Cerebellar cortex (tissue), 1 donor: ENCODE measurements around the gene CILP.
"Not testable (repeated sequence)": the region's sequence is repeated elsewhere in the genome, so short reads cannot be mapped to it uniquely, and the experiment has no call there.

Source experiments
- DNase-seq: peaks from one replicate; pipeline ENCODE4 v3.0.0-alpha.2; 2015; ENCODE audit warnings: low spot score

CILP gene

GRCh38 chr15:65210770-65211481 is at the start of gene CILP:
Gene CILP (minus strand): TSS chr15:65211473. CDS start chr15:65209755, 1,718 bp downstream.
- DNase-seq, result no peak

GRCh38 chr15:65260968-65261367 is 49.7 kb upstream of the CILP start:
- no peak for DNase-seq

GRCh38 chr15:65259367-65259797 is 48.1 kb upstream of the CILP start:
- no peak for DNase-seq

- DNase-seq, result no peak
Measured at GRCh38 chr15:65258375-65259262, 47.3 kb upstream of the CILP start.

- no peak for DNase-seq
Measured at GRCh38 chr15:65255486-65256140, 44.3 kb upstream of the CILP start.

- no peak for DNase-seq
Measured at GRCh38 chr15:65254758-65255157, 43.5 kb upstream of the CILP start.

- DNase-seq, result no peak
Measured at GRCh38 chr15:65254356-65254755, 43.1 kb upstream of the CILP start.

- DNase-seq, result no peak
Measured at GRCh38 chr15:65249641-65250040, 38.4 kb upstream of the CILP start.

GRCh38 chr15:65248511-65249255 is 37.4 kb upstream of the CILP start:
- DNase-seq, result no peak

- DNase-seq, result no peak
Measured at GRCh38 chr15:65246939-65247338, 35.7 kb upstream of the CILP start.

- DNase-seq, result no peak
Measured at GRCh38 chr15:65246026-65246714, 34.9 kb upstream of the CILP start.

GRCh38 chr15:65245096-65245856 is 34.0 kb upstream of the CILP start:
- DNase-seq, result no peak

- DNase-seq, result no peak
Measured at GRCh38 chr15:65244638-65245037, 33.4 kb upstream of the CILP start.

GRCh38 chr15:65236443-65236842 is 25.2 kb upstream of the CILP start:
- DNase-seq, result not testable (repeated sequence)

GRCh38 chr15:65233696-65234095 is 22.4 kb upstream of the CILP start:
- DNase-seq, result no peak

GRCh38 chr15:65232520-65232919 is 21.2 kb upstream of the CILP start:
- no peak for DNase-seq

- DNase-seq, result no peak
Measured at GRCh38 chr15:65231306-65231705, 20.0 kb upstream of the CILP start.

- not testable (repeated sequence) for DNase-seq
Measured at GRCh38 chr15:65226901-65227300, 15.6 kb upstream of the CILP start.

- no peak for DNase-seq
Measured at GRCh38 chr15:65226221-65226620, 14.9 kb upstream of the CILP start.

- no peak for DNase-seq
Measured at GRCh38 chr15:65223996-65224395, 12.7 kb upstream of the CILP start.

- DNase-seq, result no peak
Measured at GRCh38 chr15:65222891-65223290, 11.6 kb upstream of the CILP start.
